HCT116 (cell line): ENCODE measurements around the gene MGP. TPM values are rescaled to one million over a fixed set of nuclear protein-coding genes. Genes with fewer than 3 reads are reported as not detected.
A peak's percentile ranks its signal among the peaks of the same experiment; 100 is the strongest.

ENCODE experiments used
- ATAC-seq: fragments of 200-7000 bp; cut with Tn5 transposase; 2 replicates; pipeline ENCODE4 v1.9.1; 2020; ENCODE audit warnings: mild to moderate bottlenecking, moderate library complexity
- BruUV-seq: library from RNA; stranded (reverse); fragments of 400-500 nt; replicated peaks from 2 replicates; lab custom pipeline; 2021; lab: Mats Ljungman, UMichigan
- CTCF ChIA-PET: fragments of 300-600 bp; sonication (Branson Sonifier 250); formaldehyde crosslinking; loops from one replicate; lab custom pipeline; 2021; ENCODE audit warnings: antibody characterized with exemption; lab: Charles Lee
- POLR2A ChIA-PET: fragments of 300-600, 350-600 bp; sonication (Branson Sonifier 250); formaldehyde crosslinking; loops from one replicate; lab custom pipeline; 2021; ENCODE audit warnings: antibody characterized with exemption; lab: Charles Lee
- RAD21 ChIA-PET, 2 experiments: fragments of 300-600 bp; sonication (Branson Sonifier 250); formaldehyde crosslinking; loops; one replicate each; lab custom pipeline; 2023; ENCODE audit warnings: low total read pairs in 2 of 2; ENCODE audit not compliant: uncharacterized antibody in 2 of 2, unreplicated experiment in 2 of 2, low non-redundant PET in 1 of 2; lab: Charles Lee
- DNase-seq: peaks from one replicate; pipeline ENCODE4 v3.0.0-alpha.2; 2010; ENCODE audit warnings: low read depth, low spot score
- H2AFZ ChIP-seq: fragments of 200-600 bp; shearing (Covaris generic), sonication (generic); 2 replicates; pipeline ENCODE4 v1.6.1; 2017; ENCODE audit warnings: low read depth, mixed run types, mixed read lengths, antibody characterized with exemption, low read length; ENCODE audit not compliant: poor library complexity, severe bottlenecking
- H3K27ac ChIP-seq: 2 replicates; pipeline ENCODE4 v1.5.1; 2012; ENCODE audit warnings: low read depth, low read length
- H3K27me3 ChIP-seq: fragments of 200-600 bp; sonication (generic); 2 replicates; pipeline ENCODE4 v1.6.1; 2016; ENCODE audit warnings: mixed run types, low read length, mixed read lengths; ENCODE audit not compliant: insufficient read depth
- H3K36me3 ChIP-seq, 2 experiments: fragments of 200-500 bp in 1 of 2; fragments of 200-600 bp in 1 of 2; sonication (Bioruptor generic) in 1 of 2; sonication (generic) in 1 of 2; 2 replicates each; pipeline versions ENCODE4 v1.5.1 to v1.6.1; 2014 to 2016; ENCODE audit warnings: low read length in 2 of 2, inconsistent platforms in 1 of 2, mixed read lengths in 1 of 2, mixed run types in 1 of 2; ENCODE audit not compliant: insufficient read depth in 2 of 2, control insufficient read depth in 1 of 2
- H3K4me1 ChIP-seq, 2 experiments: fragments of 200-600 bp in 1 of 2; sonication (generic) in 1 of 2; 2 replicates each; pipeline versions ENCODE4 v1.5.1 to v1.6.1; 2012 to 2017; ENCODE audit warnings: low read length in 2 of 2, inconsistent platforms in 1 of 2, mild to moderate bottlenecking in 1 of 2, mixed read lengths in 1 of 2, mixed run types in 1 of 2, moderate library complexity in 1 of 2; ENCODE audit not compliant: insufficient read depth in 2 of 2, control insufficient read depth in 1 of 2
- H3K4me2 ChIP-seq: fragments of 200-600 bp; sonication (generic); 2 replicates; pipeline ENCODE4 v1.6.1; 2017; ENCODE audit warnings: mixed run types, low read length, mixed read lengths
- H3K4me3 ChIP-seq, 2 experiments: fragments of 200-600 bp in 1 of 2; sonication (generic) in 1 of 2; replicated peaks in 1 of 2; 2 replicates each; pipeline ENCODE4 v1.5.1; 2011 to 2016; ENCODE audit warnings: low read length in 2 of 2, control low read depth in 1 of 2, low read depth in 1 of 2, mild to moderate bottlenecking in 1 of 2, mixed read lengths in 1 of 2, mixed run types in 1 of 2
- H3K79me2 ChIP-seq: fragments of 200-600 bp; sonication (generic); 2 replicates; pipeline ENCODE4 v1.6.1; 2017; ENCODE audit warnings: mild to moderate bottlenecking, mixed run types, low read length, moderate library complexity, mixed read lengths; ENCODE audit not compliant: insufficient read depth
- H3K9ac ChIP-seq: fragments of 200-600 bp; sonication (generic); 2 replicates; pipeline ENCODE4 v1.6.1; 2016; ENCODE audit warnings: low read length, mixed read lengths
- H3K9me2 ChIP-seq: fragments of 200-600 bp; sonication (generic), shearing (Covaris generic); 2 replicates; pipeline ENCODE4 v1.6.1; 2017; ENCODE audit warnings: mixed run types, mild to moderate bottlenecking, moderate library complexity; ENCODE audit not compliant: insufficient read depth
- H3K9me3 ChIP-seq, 2 experiments: fragments of 200-500 bp in 1 of 2; fragments of 200-600 bp in 1 of 2; sonication (Bioruptor generic) in 1 of 2; sonication (generic) in 1 of 2; 2 replicates each; pipeline ENCODE4 v1.6.1; 2014 to 2017; ENCODE audit warnings: low read length in 2 of 2, mixed read lengths in 2 of 2, inconsistent platforms in 1 of 2, low read depth in 1 of 2, mild to moderate bottlenecking in 1 of 2, mixed run types in 1 of 2, moderate library complexity in 1 of 2; ENCODE audit not compliant: control insufficient read depth in 1 of 2, insufficient read depth in 1 of 2
- H4K20me1 ChIP-seq: fragments of 200-600 bp; sonication (generic), shearing (Covaris generic); 2 replicates; pipeline ENCODE4 v1.6.1; 2017; ENCODE audit warnings: mixed run types, mild to moderate bottlenecking, moderate library complexity; ENCODE audit not compliant: insufficient read depth
- CBX3 ChIP-seq: IDR thresholded peaks from 2 replicates; pipeline ENCODE4 v1.6.1; 2012; ENCODE audit warnings: low read depth
- CEBPB ChIP-seq: IDR thresholded peaks from 2 replicates; pipeline ENCODE4 v1.6.1; 2012; ENCODE audit warnings: low read depth
- EGR1 ChIP-seq: IDR thresholded peaks from 2 replicates; pipeline ENCODE4 v1.6.1; 2012; ENCODE audit warnings: low read depth
- EZH2 ChIP-seq: fragments of 200-600 bp; sonication (generic); IDR thresholded peaks from 2 replicates; pipeline ENCODE4 v1.6.1; 2017; ENCODE audit warnings: antibody characterized with exemption, mixed run types
- FOSL1 ChIP-seq: IDR thresholded peaks from 2 replicates; pipeline ENCODE4 v1.6.1; 2012; ENCODE audit warnings: low read depth
- JUND ChIP-seq: IDR thresholded peaks from 2 replicates; pipeline ENCODE4 v1.6.1; 2012
- POLR2AphosphoS5 ChIP-seq: IDR thresholded peaks from 2 replicates; pipeline ENCODE4 v1.6.1; 2011; ENCODE audit warnings: mild to moderate bottlenecking, low read depth, low read length, moderate library complexity
- RAD21 ChIP-seq: IDR thresholded peaks from 2 replicates; pipeline ENCODE4 v1.6.1; 2012; ENCODE audit warnings: low read depth, mild to moderate bottlenecking
- SP1 ChIP-seq: IDR thresholded peaks from 2 replicates; pipeline ENCODE4 v1.6.1; 2012; ENCODE audit warnings: low read depth
- SRF ChIP-seq: IDR thresholded peaks from 2 replicates; pipeline ENCODE4 v1.6.1; 2012; ENCODE audit warnings: low read depth
- TCF7L2 ChIP-seq: IDR thresholded peaks from 2 replicates; pipeline ENCODE4 v1.7.0; 2011; ENCODE audit warnings: borderline replicate concordance, inconsistent platforms; ENCODE audit not compliant: insufficient read depth, insufficient read length; ENCODE audit errors: extremely low read depth
- ZBTB33 ChIP-seq: IDR thresholded peaks from 2 replicates; pipeline ENCODE4 v1.6.1; 2011; ENCODE audit warnings: mild to moderate bottlenecking, low read length, moderate library complexity; ENCODE audit not compliant: insufficient replicate concordance; ENCODE audit errors: extremely low read depth
- ZFX ChIP-seq: fragments of 450-650 bp; IDR thresholded peaks from 2 replicates; pipeline ENCODE4 v1.6.1; 2017
- ZNF274 ChIP-seq: fragments of 200-500 bp; sonication (Bioruptor generic); IDR thresholded peaks from 2 replicates; pipeline ENCODE4 v1.6.1; 2014; ENCODE audit warnings: mild to moderate bottlenecking, low read depth, low read length, inconsistent platforms
- intact Hi-C: fragments of 100-400 bp; cut with micrococcal nuclease; formaldehyde crosslinking; loops from 2 replicates; pipeline ENCODE4 v1.10.0; 2022
- total RNA-seq: library from RNA; stranded (reverse); gene quantifications from one replicate; pipeline ENCODE4 v1.2.1, GENCODE V29; 2021; ENCODE audit not compliant: unreplicated experiment

MGP gene
- total RNA-seq, 1 experiment from 2014 or later = 1.3 TPM

- TF ChIP-seq ZNF274 = no peak
- TF ChIP-seq SRF = no peak
- no peak for TF ChIP-seq FOSL1
- TF ChIP-seq ZFX = no peak
- no peak for TF ChIP-seq POLR2AphosphoS5
Measured at GRCh38 chr12:14911131-14911530, 25.5 kb upstream of the MGP start (continued).

GRCh38 chr12:14910090-14910915 is 24.6 kb upstream of the MGP start:
- no peak overlapping the region for H3K9ac ChIP-seq
- ChIA-PET RAD21 (no interaction called here), CTCF (no interaction called here), POLR2A (no interaction called here)
- H3K9me2 ChIP-seq = no peaks in the 10 kb centered on the region
- peak overlapping the region; percentile 27 for H3K4me2 ChIP-seq
- no TSS peak for BruUV-seq
- DNase-seq = peak; percentile 55
- no peaks in the 10 kb centered on the region for H3K79me2 ChIP-seq
- peak; percentile 69 for ATAC-seq
- no peaks in the 10 kb centered on the region for H3K9me3 ChIP-seq
- H3K27me3 ChIP-seq = no peaks in the 10 kb centered on the region
- TF ChIP-seq EGR1 = no peak
- TF ChIP-seq CBX3 = peak; percentile 69; the same call in 1 of the 2 replicates
- no peak for TF ChIP-seq RAD21
- TF ChIP-seq ZBTB33 = no peak
- no peak for TF ChIP-seq POLR2AphosphoS5
- peak; percentile 69; the same call in 1 of the 2 replicates for TF ChIP-seq CEBPB
- TF ChIP-seq JUND = peak; percentile 72
- TF ChIP-seq TCF7L2 = peak; percentile 45
- TF ChIP-seq EZH2 = no peak
- TF ChIP-seq SP1 = peak; percentile 63
- peak; percentile 68 for TF ChIP-seq FOSL1
- no peak for TF ChIP-seq SRF
- no peaks in the 10 kb centered on the region for H4K20me1 ChIP-seq
- intact Hi-C loops = no loop called here
- H2AFZ ChIP-seq = peak overlapping the region; percentile 5
- peaks cover 0 to 36% of the 10 kb centered on the region in 2 experiments; a peak in 3 of 4 replicates for H3K4me1 ChIP-seq
- H3K4me3 ChIP-seq = no peak overlapping the region
- H3K27ac ChIP-seq = peak overlapping the region; percentile 53
- H3K36me3 ChIP-seq = no peaks in the 10 kb centered on the region
